Common myeloid progenitor, CD34-positive (primary cell): Measurements from ENCODE around the gene CLEC10A.

Experiments used
- CTCF ChIA-PET: fragments of 350-600 bp; sonication (Branson Sonifier 250); formaldehyde crosslinking; loops from one replicate; lab custom pipeline; 2021; ENCODE audit warnings: antibody characterized with exemption; lab: Charles Lee
- POLR2A ChIA-PET: fragments of 350-600 bp; sonication (Branson Sonifier 250); formaldehyde crosslinking; loops from one replicate; lab custom pipeline; 2021; ENCODE audit warnings: antibody characterized with exemption; lab: Charles Lee
- DNase-seq, 3 donors: peaks; one replicate each; pipeline versions ENCODE4 v3.0.0 to v3.0.0-alpha.2; 2013
- H3K27ac ChIP-seq, 2 experiments: 1 replicate in 1 of 2; 2 replicates in 1 of 2; pipeline ENCODE4 v1.7.0; 2013; ENCODE audit warnings: inconsistent platforms in 2 of 2, low read length in 2 of 2, mild to moderate bottlenecking in 2 of 2, low read depth in 1 of 2, moderate library complexity in 1 of 2; ENCODE audit not compliant: severe bottlenecking in 2 of 2, insufficient read depth in 1 of 2, poor library complexity in 1 of 2
- H3K27me3 ChIP-seq, 5 experiments: replicated peaks in 2 of 5; 1 replicate in 3 of 5; 2 replicates in 2 of 5; pipeline versions ENCODE4 v1.6.1 to v1.7.0; 2013; ENCODE audit warnings: low read length in 4 of 5, mild to moderate bottlenecking in 2 of 5, moderate library complexity in 2 of 5, inconsistent platforms in 1 of 5; ENCODE audit not compliant: insufficient read depth in 5 of 5, control insufficient read depth in 4 of 5
- H3K36me3 ChIP-seq, 4 experiments: 1 replicate in 2 of 4; 2 replicates in 2 of 4; pipeline versions ENCODE4 v1.6.1 to v1.7.0; 2013; ENCODE audit warnings: low read length in 3 of 4, control low read depth in 1 of 4, mild to moderate bottlenecking in 1 of 4; ENCODE audit not compliant: control insufficient read depth in 4 of 4, insufficient read depth in 4 of 4
- H3K4me1 ChIP-seq, 4 experiments: 1 replicate in 3 of 4; 2 replicates in 1 of 4; pipeline versions ENCODE4 v1.6.1 to v1.7.1; 2013; ENCODE audit warnings: low read length in 3 of 4, mild to moderate bottlenecking in 3 of 4, control low read depth in 1 of 4, inconsistent platforms in 1 of 4, moderate library complexity in 1 of 4; ENCODE audit not compliant: control insufficient read depth in 4 of 4, insufficient read depth in 4 of 4; ENCODE audit errors: control extremely low read depth in 1 of 4
- H3K4me3 ChIP-seq, 7 experiments: 1 replicate in 4 of 7; 2 replicates in 3 of 7; pipeline versions ENCODE4 v1.5.1 to v1.7.0; 2013; ENCODE audit warnings: mild to moderate bottlenecking in 7 of 7, low read length in 6 of 7, moderate library complexity in 6 of 7, inconsistent platforms in 2 of 7, low read depth in 2 of 7, control low read depth in 1 of 7; ENCODE audit not compliant: insufficient read depth in 4 of 7, control insufficient read depth in 1 of 7; ENCODE audit errors: extremely low read depth in 1 of 7
- H3K9me3 ChIP-seq, 5 experiments: 1 replicate in 4 of 5; 2 replicates in 1 of 5; pipeline versions ENCODE4 v1.6.1 to v1.7.1; 2013; ENCODE audit warnings: low read length in 4 of 5, mild to moderate bottlenecking in 2 of 5, inconsistent platforms in 1 of 5, low read depth in 1 of 5, moderate library complexity in 1 of 5; ENCODE audit not compliant: control insufficient read depth in 4 of 5, insufficient read depth in 2 of 5; ENCODE audit errors: control extremely low read depth in 1 of 5
- WGBS: methylation state at CpG from one replicate; pipeline ENCODE4 v1.1.5; 2013; ENCODE audit not compliant: insufficient coverage; 5-methylcytosine and 5-hydroxymethylcytosine counted together

CLEC10A gene

DNA sequence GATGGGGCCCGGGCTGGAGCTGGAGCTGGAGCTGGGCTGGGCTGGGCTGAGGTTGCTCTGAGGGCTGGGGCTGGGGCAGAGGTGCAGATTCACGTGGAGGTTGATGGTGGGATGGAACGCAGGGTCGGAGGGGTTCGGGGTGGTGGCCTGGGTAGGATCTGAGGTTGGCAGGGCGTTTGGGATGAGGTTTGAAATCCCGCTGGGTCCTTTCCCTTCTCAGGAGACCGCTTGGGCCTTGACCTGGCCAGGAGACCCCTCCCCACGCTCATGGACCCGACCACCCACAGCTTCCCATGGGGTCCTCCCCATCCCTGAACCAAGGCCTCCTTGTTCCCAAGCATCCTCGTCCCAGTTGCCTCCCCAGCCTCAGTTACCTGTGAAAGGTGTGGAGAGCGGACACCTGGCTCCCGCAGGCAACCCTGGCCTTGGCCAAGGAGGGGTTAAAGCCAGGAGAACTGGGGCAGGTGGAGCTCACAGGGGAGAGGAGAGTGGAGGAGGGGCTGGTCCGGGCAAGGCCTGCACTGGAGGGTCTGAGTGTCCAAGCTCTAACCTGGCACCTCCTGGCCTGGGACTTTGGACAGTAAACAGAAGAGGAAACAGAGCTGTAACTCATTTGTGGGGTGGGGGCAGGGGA, 34.3 kb upstream of the CLEC10A start, which contains the start of gene ASGR2:
Gene ASGR2, minus strand, starts transcription at position 582 of the 634 bp plus-strand sequence. CDS start 582 bp downstream, outside the sequence.
- DNase-seq: no peak
- Histone ChIP-seq H3K4me3 (peak within 1 kb of the TSS in 1 of 7 experiments; percentile 33), H3K27me3 (no peaks in the 10 kb centered on the region), H3K9me3 (peaks cover 0 to 2% (median 0%) of the 10 kb centered on the region in 5 experiments), H3K36me3 (no peaks in the 10 kb centered on the region), H3K4me1 (peaks cover 0 to 47% (median 30%) of the 10 kb centered on the region in 4 experiments), H3K27ac (no peak within 1 kb of the TSS)
- POLR2A ChIA-PET: no interaction called here
- 90% methylated on average over 7 of the region's 14 CpGs for whole genome bisulfite sequencing
- CTCF ChIA-PET: interaction anchor here (1.1 to 2.4 kb wide), 3 partner anchors 11 to 33 kb away, joined by 3 to 8 read pairs (median 5); no protein-coding TSS in a partner anchor

DNA sequence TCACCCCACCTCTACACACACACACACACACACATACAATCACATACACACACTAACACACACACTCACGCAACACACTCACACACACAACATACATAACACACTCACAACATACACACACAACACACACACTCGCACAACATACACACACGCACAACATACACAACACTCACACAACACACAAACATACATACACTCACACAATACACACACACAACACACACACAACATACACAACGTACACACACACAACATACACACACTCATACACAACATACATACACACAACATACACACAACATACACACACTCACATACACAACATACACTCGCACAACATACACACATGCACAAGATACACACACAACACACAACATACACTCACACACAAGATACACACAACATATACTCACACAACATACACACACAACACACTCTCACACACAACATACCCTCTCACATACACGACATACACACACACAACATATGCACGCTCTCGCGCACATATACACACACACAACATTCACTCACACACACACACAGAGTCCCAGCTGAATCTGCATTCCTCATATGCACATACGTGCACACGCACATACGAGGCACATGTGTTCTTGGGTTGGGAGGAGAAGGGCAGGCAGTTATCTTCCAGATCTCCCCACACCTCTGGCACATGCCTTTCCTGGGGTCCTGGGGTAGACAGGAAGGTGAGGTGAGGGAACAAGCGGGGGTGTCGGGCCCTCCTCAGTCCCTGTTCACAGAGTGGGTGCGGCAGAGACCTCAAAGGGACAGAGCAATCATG, 33.4 kb upstream of the CLEC10A start:
- no peaks in the 10 kb centered on the region for H3K36me3 ChIP-seq
- no peak overlapping the region for H3K27ac ChIP-seq
- H3K27me3 ChIP-seq: no peaks in the 10 kb centered on the region
- POLR2A ChIA-PET: interaction anchor here (0.6 kb wide), 2 partner anchors 459 to 1326 kb away, joined by 3 read pairs; no protein-coding TSS in a partner anchor
- peaks cover 0 to 2% (median 0%) of the 10 kb centered on the region in 5 experiments for H3K9me3 ChIP-seq
- peak in 2 of 3 donors; percentile 60 to 83 for DNase-seq
- WGBS: 93% methylated on average over 9 of the region's 15 CpGs
- peaks cover 0 to 45% (median 28%) of the 10 kb centered on the region in 4 experiments for H3K4me1 ChIP-seq
- H3K4me3 ChIP-seq: no peak overlapping the region
- CTCF ChIA-PET: interaction anchor here (1.2 to 3.2 kb wide), 3 partner anchors 18 to 20 kb away, joined by 3 to 15 read pairs (median 8); no protein-coding TSS in a partner anchor

DNA sequence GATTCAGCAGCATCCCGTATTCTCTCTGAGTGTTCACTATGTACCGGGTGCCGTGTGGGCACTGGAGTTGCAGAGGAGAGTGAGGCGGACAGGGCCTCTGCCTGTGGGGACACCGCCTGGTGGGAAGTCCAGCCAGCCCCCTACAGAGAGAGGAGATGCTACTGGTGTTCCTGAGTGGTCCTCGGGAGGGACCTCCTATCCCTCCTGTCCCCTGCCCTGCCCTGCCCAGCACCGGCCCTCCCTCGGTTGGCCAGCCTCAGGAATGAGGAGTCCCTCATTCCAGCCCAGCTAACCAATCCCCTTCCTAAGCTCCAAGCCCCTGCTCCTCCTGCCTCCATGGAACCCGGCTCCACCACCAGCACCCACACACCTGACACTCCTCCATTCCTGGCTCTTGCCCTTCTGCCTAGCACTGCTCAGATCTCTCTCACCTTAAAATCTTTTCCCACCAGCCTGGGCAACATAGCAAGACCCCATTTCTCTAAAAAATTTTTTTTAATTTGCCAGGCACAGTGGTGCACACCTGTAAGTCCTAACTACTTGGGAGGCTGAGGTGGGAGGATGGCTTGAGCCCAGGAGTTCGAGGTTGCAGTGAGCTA, 32.6 kb upstream of the CLEC10A start:
- H3K9me3 ChIP-seq: peaks cover 0 to 2% (median 0%) of the 10 kb centered on the region in 5 experiments
- POLR2A ChIA-PET: no interaction called here
- H3K27ac ChIP-seq: no peak overlapping the region
- CTCF ChIA-PET: interaction anchor here (1.2 to 3.2 kb wide), 2 partner anchors 17 to 21 kb away, joined by 3 to 15 read pairs; no protein-coding TSS in a partner anchor
- no peak overlapping the region for H3K4me3 ChIP-seq
- WGBS: 97% methylated on average over 7 of the region's 10 CpGs
- H3K27me3 ChIP-seq: no peaks in the 10 kb centered on the region
- H3K4me1 ChIP-seq: peaks cover 0 to 43% (median 27%) of the 10 kb centered on the region in 4 experiments
- no peaks in the 10 kb centered on the region for H3K36me3 ChIP-seq
- no peak for DNase-seq

- CTCF ChIA-PET: interaction anchor here (1.2 to 3.2 kb wide), 2 partner anchors 17 to 21 kb away, joined by 3 to 15 read pairs; no protein-coding TSS in a partner anchor
- Histone ChIP-seq H3K9me3 (peaks cover 0 to 2% (median 0%) of the 10 kb centered on the region in 5 experiments), H3K36me3 (no peaks in the 10 kb centered on the region), H3K27ac (no peak overlapping the region), H3K4me3 (no peak overlapping the region), H3K27me3 (no peaks in the 10 kb centered on the region), H3K4me1 (peaks cover 0 to 43% (median 27%) of the 10 kb centered on the region in 4 experiments)
- WGBS: 68% methylated on average over 10 of the region's 12 CpGs
- POLR2A ChIA-PET: interaction anchor here (0.6 kb wide), 1 partner anchor 129 kb away, joined by 5 read pairs; no protein-coding TSS in a partner anchor
- DNase-seq: peak in 2 of 3 donors; percentile 35 to 53
These were observed 31.9 kb upstream of the CLEC10A start for GRCh38 chr17:7111784-7112509.

DNA sequence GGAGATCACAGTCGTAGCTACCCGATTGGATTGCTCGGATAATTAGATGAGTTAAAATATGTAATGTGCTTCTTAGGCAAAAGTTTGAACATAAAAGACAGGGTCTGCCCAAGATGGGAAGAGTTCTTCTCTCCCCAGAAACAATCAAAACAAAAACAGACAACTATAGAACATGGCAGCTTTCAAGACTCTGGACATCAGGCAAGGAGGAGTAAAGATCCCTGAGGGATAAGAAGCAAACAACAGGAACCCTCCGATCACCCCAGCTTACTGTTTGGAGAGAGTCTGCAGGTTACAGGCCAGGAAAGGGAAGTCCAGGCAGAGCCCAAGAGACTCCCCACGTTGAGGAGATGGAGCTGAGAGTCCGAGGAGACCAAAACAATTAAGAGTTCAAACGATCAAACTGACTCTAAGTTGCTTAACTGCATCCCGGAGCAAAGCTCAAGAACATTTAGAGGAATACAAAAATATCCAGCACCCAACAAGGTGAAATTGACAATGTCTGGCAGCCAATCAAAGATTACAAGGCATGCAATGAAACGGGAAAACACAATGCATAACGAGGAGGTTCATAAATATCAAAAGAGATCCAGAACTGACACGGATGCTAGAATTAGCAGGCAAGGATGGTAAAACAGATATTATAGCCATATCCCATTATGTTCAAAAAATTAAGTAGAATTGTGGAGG, 30.7 kb upstream of the CLEC10A start:
- no peaks in the 10 kb centered on the region for H3K36me3 ChIP-seq
- no peak overlapping the region for H3K4me3 ChIP-seq
- H3K27me3 ChIP-seq: no peaks in the 10 kb centered on the region
- H3K27ac ChIP-seq: no peak overlapping the region
- 50% methylated on average over 2 of the region's 11 CpGs for WGBS
- POLR2A ChIA-PET: interaction anchor here (0.6 kb wide), 1 partner anchor 29 kb away, joined by 5 read pairs; no protein-coding TSS in a partner anchor
- no peak for DNase-seq
- H3K9me3 ChIP-seq: peaks cover 0 to 2% (median 0%) of the 10 kb centered on the region in 5 experiments
- CTCF ChIA-PET: interaction anchor here (0.9 to 3.2 kb wide), 4 partner anchors 12 to 64 kb away, joined by 3 to 15 read pairs (median 3); no protein-coding TSS in a partner anchor
- peaks cover 0 to 36% (median 25%) of the 10 kb centered on the region in 4 experiments for H3K4me1 ChIP-seq
